Adrenal gland (tissue), 12 donors: ENCODE data around the gene CCDC9B. TPM values are rescaled to one million over a fixed set of nuclear protein-coding genes. Genes with fewer than 3 reads are reported as not detected.

Experiments
- DNase-seq, 7 donors: peaks; one replicate each; pipeline ENCODE4 v3.0.0-alpha.2; 2019 to 2020
- H3K27ac ChIP-seq, 5 donors: fragments of 200-600 bp; sonication (generic) in 4 of 5; 1 replicate in 3 of 5; 2 replicates in 2 of 5; pipeline versions ENCODE4 v1.5.1 to v1.8.0; 2016 to 2020; ENCODE audit warnings: mild to moderate bottlenecking in 1 of 5
- H3K27me3 ChIP-seq: fragments of 200-600 bp; 2 replicates; pipeline ENCODE4 v1.8.0; 2021
- H3K36me3 ChIP-seq, 2 donors: fragments of 200-600 bp; replicated peaks in 1 of 2; 1 replicate in 1 of 2; 2 replicates in 1 of 2; pipeline versions ENCODE4 v1.5.1 to v1.8.0; 2018 to 2022
- H3K4me1 ChIP-seq, 2 donors: fragments of 200-600 bp; replicated peaks in 1 of 2; 1 replicate in 1 of 2; 2 replicates in 1 of 2; pipeline versions ENCODE4 v1.5.1 to v1.8.0; 2018 to 2021
- H3K4me3 ChIP-seq, 4 donors: fragments of 200-600 bp; sonication (generic) in 3 of 4; one replicate each; pipeline ENCODE4 v1.5.1; 2016 to 2018
- H3K9me3 ChIP-seq, 3 donors: fragments of 200-600 bp; sonication (generic) in 1 of 3; replicated peaks in 1 of 3; 1 replicate in 2 of 3; 2 replicates in 1 of 3; pipeline versions ENCODE4 v1.5.1 to v1.8.0; 2016 to 2021
- POLR2A ChIP-seq, 2 donors: fragments of 450-650 bp; IDR thresholded peaks; one replicate each; pipeline ENCODE4 v1.6.1; 2017; ENCODE audit warnings: antibody characterized with exemption in 2 of 2, mild to moderate bottlenecking in 2 of 2, moderate library complexity in 1 of 2
- WGBS, 4 donors: extraction: QIAGEN DNeasy Blood & Tissue Kit in 2 of 4; methylation state at CpG; one replicate each; pipeline versions ENCODE4 v1.1.5 to v1.1.7; 2013 to 2017; 5-methylcytosine and 5-hydroxymethylcytosine counted together
- intact Hi-C, 2 donors: fragments of 100-400 bp; cut with DNase I; formaldehyde crosslinking; loops; one replicate each; pipeline versions ENCODE4 v1.14.1 to v1.15.0; 2022 to 2023
- polyA plus RNA-seq, 3 donors: library from polyadenylated mRNA; stranded (reverse); fragments of 200-250 nt in 2 of 3; fragments of 350-450 nt in 1 of 3; fragmentation: Illumina TruSeq in 1 of 3; extraction: RNeasy Lipid Tissue Mini Kit (QIAGEN cat#74804) in 1 of 3; gene quantifications; one replicate each; pipeline ENCODE4 v1.2.3, GENCODE V29; 2013 to 2014
- total RNA-seq, 9 donors: library from RNA; depleted of rRNA in 4 of 9; stranded (reverse); fragments of >200 nt in 4 of 9; fragments of 120-200 nt in 1 of 9; fragmentation: NEBNext Ultra II Directional in 1 of 9; extraction: Animal tissue kit (Norgen Biotek cat#: 25700) in 1 of 9; gene quantifications; one replicate each; pipeline versions ENCODE4 v1.1.0 to v1.2.4, GENCODE V29; 2013 to 2023
- TF ChIP-seq, protein P1 (sequence below), 6 experiments: fragments of 450-650 bp in 4 of 6; fragments of 200-600 bp in 2 of 6; sonication (generic) in 1 of 6; IDR thresholded peaks; 1 replicate in 5 of 6; 2 replicates in 1 of 6; pipeline versions ENCODE4 v1.5.1 to v1.8.0; 2016 to 2021; ENCODE audit warnings: antibody characterized with exemption in 6 of 6, mild to moderate bottlenecking in 2 of 6, moderate library complexity in 1 of 6
- donor health status: healthy with polysubstance abuse.
- donor health status: Bipolar disorder and iron deficiency.
- donor health status: DM: yes; HTN: yes; CAD: no.
- donor health status: DM: no; HTN: no; CAD: no.
- donor health status: DM: no; HTN: no; CAD: no.
- donor health status: DM: yes; HTN: yes; CAD: no.

The CCDC9B gene
- total and polyA plus RNA-seq, 12 donors = 0.72 to 41.0 (median 10.8) TPM

- 92 to 97% (median 95%) methylated on average over 3 of the region's 3 CpGs for WGBS, 4 donors
- no peaks in the 10 kb centered on the region for H3K9me3 ChIP-seq
- peaks cover 13 to 26% of the 10 kb centered on the region in 2 donors for H3K4me1 ChIP-seq
- intact Hi-C loops = no loop called here
- H3K4me3 ChIP-seq = no peak overlapping the region
- no peak for DNase-seq
- H3K27me3 ChIP-seq = no peaks in the 10 kb centered on the region
- no peak overlapping the region for H3K27ac ChIP-seq
- TF ChIP-seq POLR2A (IDR thresholded peaks at IDR 0.05) = no peak
- TF ChIP-seq, protein P1, sequence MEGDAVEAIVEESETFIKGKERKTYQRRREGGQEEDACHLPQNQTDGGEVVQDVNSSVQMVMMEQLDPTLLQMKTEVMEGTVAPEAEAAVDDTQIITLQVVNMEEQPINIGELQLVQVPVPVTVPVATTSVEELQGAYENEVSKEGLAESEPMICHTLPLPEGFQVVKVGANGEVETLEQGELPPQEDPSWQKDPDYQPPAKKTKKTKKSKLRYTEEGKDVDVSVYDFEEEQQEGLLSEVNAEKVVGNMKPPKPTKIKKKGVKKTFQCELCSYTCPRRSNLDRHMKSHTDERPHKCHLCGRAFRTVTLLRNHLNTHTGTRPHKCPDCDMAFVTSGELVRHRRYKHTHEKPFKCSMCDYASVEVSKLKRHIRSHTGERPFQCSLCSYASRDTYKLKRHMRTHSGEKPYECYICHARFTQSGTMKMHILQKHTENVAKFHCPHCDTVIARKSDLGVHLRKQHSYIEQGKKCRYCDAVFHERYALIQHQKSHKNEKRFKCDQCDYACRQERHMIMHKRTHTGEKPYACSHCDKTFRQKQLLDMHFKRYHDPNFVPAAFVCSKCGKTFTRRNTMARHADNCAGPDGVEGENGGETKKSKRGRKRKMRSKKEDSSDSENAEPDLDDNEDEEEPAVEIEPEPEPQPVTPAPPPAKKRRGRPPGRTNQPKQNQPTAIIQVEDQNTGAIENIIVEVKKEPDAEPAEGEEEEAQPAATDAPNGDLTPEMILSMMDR (IDR thresholded peaks at IDR 0.05) = no peak
- H3K36me3 ChIP-seq = peaks cover 0 to 5% of the 10 kb centered on the region in 2 donors
These were observed 45.7 kb upstream of the CCDC9B start for GRCh38 chr15:40386480-40386879.

DNA sequence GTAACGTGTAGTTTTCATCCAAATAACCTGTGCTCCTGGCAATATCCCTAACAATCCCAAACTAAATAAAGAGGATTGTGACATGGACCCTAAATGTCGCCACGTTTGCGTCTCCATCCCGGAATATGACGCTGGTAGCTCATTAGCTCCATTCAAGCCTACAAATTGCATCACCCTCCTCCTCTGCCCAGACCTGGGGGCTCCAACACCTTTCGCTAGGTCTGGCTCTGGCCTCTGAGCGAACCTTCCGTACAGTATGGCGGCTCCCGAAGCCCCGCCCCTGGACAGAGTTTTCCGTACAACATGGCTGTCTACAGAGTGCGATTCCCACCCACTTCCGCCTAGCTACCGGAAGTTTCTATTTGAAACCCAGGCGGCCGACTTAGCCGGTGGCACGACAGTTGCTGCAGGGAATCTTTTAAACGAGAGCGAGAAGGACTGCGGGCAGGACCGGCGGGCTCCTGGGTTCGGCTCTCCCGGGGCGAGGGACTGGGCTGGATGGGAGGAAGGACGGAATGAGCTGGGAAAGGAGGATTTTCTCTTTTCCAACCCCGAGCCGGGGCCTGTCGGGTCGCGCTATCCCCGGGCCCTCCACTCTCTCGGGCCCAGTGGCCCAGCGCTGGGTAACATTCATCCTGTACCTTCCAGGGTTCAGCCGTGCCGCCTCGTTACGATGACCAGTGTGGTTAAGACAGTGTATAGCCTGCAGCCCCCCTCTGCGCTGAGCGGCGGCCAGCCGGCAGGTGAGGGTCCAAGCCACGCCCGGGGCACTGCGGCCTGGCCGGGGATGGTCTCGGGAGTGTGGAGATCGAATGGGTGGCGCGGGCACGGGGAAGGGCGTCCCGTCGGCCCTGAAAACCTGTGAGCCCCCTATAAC, 42.1 kb upstream of the CCDC9B start, which contains the start of gene KNSTRN:
Gene KNSTRN (plus strand): TSS at position 142 of the 877 bp plus-strand sequence. CDS start 115 bp downstream, at position 257.
- Histone ChIP-seq H3K36me3 (no peaks in the 10 kb centered on the region), H3K4me3 (peak within 1 kb of the TSS; percentile 43 to 89 (median 85)), H3K27me3 (no peaks in the 10 kb centered on the region), H3K9me3 (no peaks in the 10 kb centered on the region), H3K27ac (peak within 1 kb of the TSS in 2 of 5 donors; percentile 31 to 62), H3K4me1 (peaks cover 11 to 24% of the 10 kb centered on the region in 2 donors)
- peak; percentile 92 to 97 (median 94) for DNase-seq
- TF ChIP-seq, protein P1 (IDR thresholded peaks at IDR 0.05) = no peak
- peak in 1 of 2 donors; percentile 70 for TF ChIP-seq POLR2A (IDR thresholded peaks at IDR 0.05)
- WGBS, 4 donors = 3 to 6% (median 4%) methylated on average over 33 to 57 of the region's 57 CpGs
- intact Hi-C loops = no loop called here

- Histone ChIP-seq H3K27me3 (no peaks in the 10 kb centered on the region), H3K4me1 (peaks cover 11 to 24% of the 10 kb centered on the region in 2 donors), H3K36me3 (no peaks in the 10 kb centered on the region), H3K27ac (no peak overlapping the region), H3K4me3 (no peak overlapping the region), H3K9me3 (no peaks in the 10 kb centered on the region)
- DNase-seq = no peak
- TF ChIP-seq, protein P1 (IDR thresholded peaks at IDR 0.05) = no peak
- no peak for TF ChIP-seq POLR2A (IDR thresholded peaks at IDR 0.05)
- intact Hi-C loops = no loop called here
- WGBS, 4 donors = 82 to 90% (median 86%) methylated on average over 11 of the region's 11 CpGs
These were observed 41.2 kb upstream of the CCDC9B start for GRCh38 chr15:40381818-40382529.

- intact Hi-C loops = no loop called here
- Histone ChIP-seq H3K36me3 (no peaks in the 10 kb centered on the region), H3K27ac (no peak overlapping the region), H3K9me3 (no peaks in the 10 kb centered on the region), H3K27me3 (no peaks in the 10 kb centered on the region), H3K4me1 (peaks cover 11 to 24% of the 10 kb centered on the region in 2 donors), H3K4me3 (no peak overlapping the region)
- WGBS, 4 donors = 92 to 96% (median 94%) methylated on average over 10 of the region's 10 CpGs
- no peak for TF ChIP-seq POLR2A (IDR thresholded peaks at IDR 0.05)
- TF ChIP-seq, protein P1 (IDR thresholded peaks at IDR 0.05) = no peak
- no peak for DNase-seq
These were observed 39.9 kb upstream of the CCDC9B start for GRCh38 chr15:40380636-40381035.
